Smooth muscle cell (in vitro differentiated cells): ENCODE results near the gene RAB27B. TPM values are rescaled to one million over a fixed set of nuclear protein-coding genes. Genes with fewer than 3 reads are reported as not detected.

Experiments
- DNase-seq: peaks from one replicate; lab custom pipeline; 2025; ENCODE audit not compliant: unreplicated experiment; lab: John Stamatoyannopoulos, UW
- H2AFZ ChIP-seq: fragments of 200-600 bp; sonication (generic); 2 replicates; pipeline ENCODE4 v1.6.0; 2016; ENCODE audit warnings: antibody characterized with exemption, low read depth, mild to moderate bottlenecking
- H3F3A ChIP-seq: fragments of 200-600 bp; sonication (generic); 2 replicates; pipeline ENCODE4 v1.6.0; 2017; ENCODE audit warnings: antibody characterized with exemption, low read depth
- H3K27ac ChIP-seq: fragments of 200-600 bp; sonication (generic); 2 replicates; pipeline ENCODE4 v1.5.1; 2016; ENCODE audit warnings: low read depth, mild to moderate bottlenecking
- H3K27me3 ChIP-seq: fragments of 200-600 bp; sonication (generic); 2 replicates; pipeline ENCODE4 v1.6.1; 2016; ENCODE audit warnings: low read depth, mild to moderate bottlenecking
- H3K36me3 ChIP-seq: fragments of 200-600 bp; sonication (generic); 2 replicates; pipeline ENCODE4 v1.5.1; 2016; ENCODE audit warnings: low read depth
- H3K4me1 ChIP-seq: fragments of 200-600 bp; sonication (generic); 2 replicates; pipeline ENCODE4 v1.5.1; 2016; ENCODE audit warnings: low read depth
- H3K4me2 ChIP-seq: fragments of 200-600 bp; sonication (generic); 2 replicates; pipeline ENCODE4 v1.6.0; 2016; ENCODE audit warnings: mild to moderate bottlenecking
- H3K4me3 ChIP-seq: fragments of 200-600 bp; sonication (generic); 2 replicates; pipeline ENCODE4 v1.5.1; 2016; ENCODE audit warnings: mild to moderate bottlenecking
- H3K79me2 ChIP-seq: fragments of 200-600 bp; sonication (generic); 2 replicates; pipeline ENCODE4 v1.6.0; 2016; ENCODE audit warnings: low read depth, mild to moderate bottlenecking
- H3K9ac ChIP-seq: fragments of 200-600 bp; sonication (generic); 2 replicates; pipeline ENCODE4 v1.6.0; 2016; ENCODE audit warnings: low read depth
- H3K9me3 ChIP-seq: fragments of 200-600 bp; sonication (generic); replicated peaks from 2 replicates; pipeline ENCODE4 v1.5.1; 2016; ENCODE audit warnings: low read depth
- H4K20me1 ChIP-seq: fragments of 200-600 bp; sonication (generic); 2 replicates; pipeline ENCODE4 v1.6.0; 2016; ENCODE audit warnings: low read depth
- WGBS: methylation state at CpG from one replicate; pipeline ENCODE4 v1.1.7; 2016; ENCODE audit warnings: low lambda C conversion rate; 5-methylcytosine and 5-hydroxymethylcytosine counted together
- polyA plus RNA-seq: library from polyadenylated mRNA; unstranded; fragments of >200 nt; fragmentation: Nextera tagmentation; extraction: Ambion mirVana; gene quantifications from 2 replicates; pipeline ENCODE4 v1.2.1, GENCODE V29; 2016
- total RNA-seq: library from RNA; depleted of rRNA; stranded (reverse); fragments of >200 nt; gene quantifications from 2 replicates; pipeline ENCODE4 v1.2.3, GENCODE V29; 2014
- TF ChIP-seq, protein P1 (sequence below): fragments of 200-600 bp; sonication (generic); IDR thresholded peaks from 2 replicates; pipeline ENCODE4 v1.5.1; 2017; ENCODE audit warnings: borderline replicate concordance, mild to moderate bottlenecking, antibody characterized with exemption; ENCODE audit not compliant: insufficient read depth, poor library complexity, severe bottlenecking

The RAB27B gene
- total and polyA plus RNA-seq, 2 experiments from 2014 or later: 0.98 to 9.5 TPM

DNA sequence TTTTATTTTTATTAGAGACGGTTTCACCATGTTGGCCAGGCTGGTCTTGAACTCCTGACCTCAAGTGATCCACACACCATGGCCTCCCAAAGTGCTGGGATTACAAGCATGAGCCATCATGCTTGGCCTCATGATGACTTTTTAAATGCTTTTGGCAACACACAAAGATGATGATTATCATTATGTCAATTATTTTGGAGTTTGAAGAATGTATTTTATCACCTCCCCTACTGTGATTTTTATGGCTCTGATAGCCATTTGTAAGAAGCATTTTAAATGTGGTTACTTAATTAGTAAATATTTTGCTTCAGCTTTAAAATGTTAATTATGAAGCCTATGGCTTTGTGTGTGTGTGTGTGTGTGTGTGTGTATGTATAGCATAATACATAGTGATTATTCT lies 45.1 kb upstream of the RAB27B start:
- H4K20me1 ChIP-seq: no peaks in the 10 kb centered on the region
- no peaks in the 10 kb centered on the region for H3K4me1 ChIP-seq
- H3K9ac ChIP-seq: no peak overlapping the region
- DNase-seq: no peak
- H3K4me2 ChIP-seq: no peak overlapping the region
- H3K9me3 ChIP-seq: no peaks in the 10 kb centered on the region
- H3K4me3 ChIP-seq: no peak overlapping the region
- no peaks in the 10 kb centered on the region for H3K79me2 ChIP-seq
- H3K27ac ChIP-seq: no peak overlapping the region
- no peak overlapping the region for H2AFZ ChIP-seq
- H3F3A ChIP-seq: peaks cover 6% of the 10 kb centered on the region
- WGBS: 83% methylated on average over 1 of the region's 1 CpG
- no peaks in the 10 kb centered on the region for H3K36me3 ChIP-seq
- TF ChIP-seq, protein P1, sequence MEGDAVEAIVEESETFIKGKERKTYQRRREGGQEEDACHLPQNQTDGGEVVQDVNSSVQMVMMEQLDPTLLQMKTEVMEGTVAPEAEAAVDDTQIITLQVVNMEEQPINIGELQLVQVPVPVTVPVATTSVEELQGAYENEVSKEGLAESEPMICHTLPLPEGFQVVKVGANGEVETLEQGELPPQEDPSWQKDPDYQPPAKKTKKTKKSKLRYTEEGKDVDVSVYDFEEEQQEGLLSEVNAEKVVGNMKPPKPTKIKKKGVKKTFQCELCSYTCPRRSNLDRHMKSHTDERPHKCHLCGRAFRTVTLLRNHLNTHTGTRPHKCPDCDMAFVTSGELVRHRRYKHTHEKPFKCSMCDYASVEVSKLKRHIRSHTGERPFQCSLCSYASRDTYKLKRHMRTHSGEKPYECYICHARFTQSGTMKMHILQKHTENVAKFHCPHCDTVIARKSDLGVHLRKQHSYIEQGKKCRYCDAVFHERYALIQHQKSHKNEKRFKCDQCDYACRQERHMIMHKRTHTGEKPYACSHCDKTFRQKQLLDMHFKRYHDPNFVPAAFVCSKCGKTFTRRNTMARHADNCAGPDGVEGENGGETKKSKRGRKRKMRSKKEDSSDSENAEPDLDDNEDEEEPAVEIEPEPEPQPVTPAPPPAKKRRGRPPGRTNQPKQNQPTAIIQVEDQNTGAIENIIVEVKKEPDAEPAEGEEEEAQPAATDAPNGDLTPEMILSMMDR: no peak
- H3K27me3 ChIP-seq: no peaks in the 10 kb centered on the region

DNA sequence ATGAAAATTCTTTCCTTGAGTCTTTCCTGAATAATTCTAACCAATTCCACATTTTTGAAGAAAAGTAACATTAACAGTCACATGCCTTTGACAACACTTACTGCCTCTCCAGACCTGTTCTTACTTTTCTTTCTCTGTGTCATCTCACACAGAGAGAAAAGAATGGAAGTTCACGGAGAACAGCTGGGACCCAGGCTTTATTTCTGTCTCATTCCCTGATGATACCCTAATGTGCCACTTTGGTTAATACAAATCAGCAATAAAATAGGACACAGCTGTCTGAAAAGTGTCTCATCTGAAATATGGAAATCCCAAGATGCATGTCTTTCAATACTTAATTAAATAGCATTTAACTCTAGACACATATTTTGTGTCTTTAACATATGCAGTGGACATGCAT lies 42.1 kb upstream of the RAB27B start:
- Histone ChIP-seq H4K20me1 (no peaks in the 10 kb centered on the region), H2AFZ (peak overlapping the region; percentile 40), H3K79me2 (no peaks in the 10 kb centered on the region), H3K9ac (no peak overlapping the region), H3F3A (peaks cover 6% of the 10 kb centered on the region), H3K27ac (no peak overlapping the region), H3K27me3 (no peaks in the 10 kb centered on the region), H3K4me2 (no peak overlapping the region), H3K36me3 (no peaks in the 10 kb centered on the region), H3K4me3 (no peak overlapping the region), H3K9me3 (no peaks in the 10 kb centered on the region), H3K4me1 (no peaks in the 10 kb centered on the region)
- TF ChIP-seq, protein P1: no peak
- WGBS: 100% methylated on average over 1 of the region's 1 CpG
- DNase-seq: no peak

DNA sequence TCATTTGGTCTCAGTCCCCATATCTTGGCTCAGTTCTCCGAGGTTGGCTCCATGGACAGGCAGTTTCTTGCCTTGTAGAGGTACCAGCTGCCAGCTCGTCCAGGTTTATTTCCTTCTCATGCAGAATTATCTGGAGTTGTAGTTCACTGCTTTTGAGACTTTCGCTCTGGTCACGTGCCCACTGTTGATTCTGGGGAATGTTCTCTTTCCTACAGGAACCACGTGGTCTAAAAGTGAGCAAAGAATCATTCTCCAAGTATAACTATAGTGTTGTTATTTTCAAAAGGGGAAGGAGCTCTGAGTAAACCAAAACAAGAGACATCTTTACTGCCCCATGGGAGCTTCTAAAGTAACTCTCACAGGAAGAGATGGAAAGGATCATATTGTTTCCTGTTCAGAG lies 41.2 kb upstream of the RAB27B start:
- Histone ChIP-seq H3K9ac (no peak overlapping the region), H3K4me1 (no peaks in the 10 kb centered on the region), H3K9me3 (no peaks in the 10 kb centered on the region), H3K4me2 (peak overlapping the region; percentile 11), H3K79me2 (no peaks in the 10 kb centered on the region), H3F3A (peaks cover 6% of the 10 kb centered on the region), H2AFZ (peak overlapping the region; percentile 88), H3K27me3 (no peaks in the 10 kb centered on the region), H3K4me3 (no peak overlapping the region), H4K20me1 (no peaks in the 10 kb centered on the region), H3K36me3 (no peaks in the 10 kb centered on the region), H3K27ac (peak overlapping the region; percentile 15)
- WGBS: 88% methylated on average over 5 of the region's 5 CpGs
- TF ChIP-seq, protein P1: no peak
- no peak for DNase-seq

DNA sequence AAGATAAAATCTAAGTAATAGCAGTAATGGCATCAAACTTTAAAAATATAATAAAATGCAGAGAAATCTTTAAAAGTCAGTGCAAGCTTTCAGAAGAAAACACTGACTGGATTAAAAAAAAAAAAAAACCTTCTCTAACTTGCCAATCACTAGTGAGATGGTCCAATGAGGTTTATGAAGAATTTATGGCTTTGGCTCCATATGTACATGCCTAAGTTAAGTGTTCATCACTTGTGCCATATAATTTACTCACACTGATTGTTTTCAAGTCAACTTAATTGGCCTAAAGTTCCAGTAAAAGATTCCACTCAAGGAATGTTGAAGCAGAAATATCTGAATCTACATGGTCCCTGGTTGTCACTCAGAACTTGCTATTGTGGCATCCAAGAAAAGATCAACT lies 40.7 kb upstream of the RAB27B start:
- DNase-seq: no peak
- Histone ChIP-seq H4K20me1 (no peaks in the 10 kb centered on the region), H3K27me3 (no peaks in the 10 kb centered on the region), H3K79me2 (no peaks in the 10 kb centered on the region), H3K4me3 (no peak overlapping the region), H3K4me2 (peak overlapping the region; percentile 11), H2AFZ (peak overlapping the region; percentile 54), H3K9ac (no peak overlapping the region), H3K27ac (peak overlapping the region; percentile 15), H3K36me3 (no peaks in the 10 kb centered on the region), H3K4me1 (no peaks in the 10 kb centered on the region), H3F3A (peaks cover 6% of the 10 kb centered on the region), H3K9me3 (no peaks in the 10 kb centered on the region)
- TF ChIP-seq, protein P1: no peak
